Memory B cell (primary cell): ENCODE measurements around the gene DCTPP1.
"Not testable (repeated sequence)": the region's sequence is repeated elsewhere in the genome, so short reads cannot be mapped to it uniquely, and the experiment has no call there.

ENCODE experiments used
- ATAC-seq: fragments of 150-1000 bp; cut with Tn5 transposase; 2 replicates; pipeline ENCODE4 v1.10.0; 2021; ENCODE audit warnings: low read depth, mild to moderate bottlenecking, moderate library complexity
- DNase-seq, 2 donors: peaks; one replicate each; pipeline ENCODE4 v3.0.0; 2022; ENCODE audit warnings: low spot score in 2 of 2
- H3K27ac Mint-ChIP-seq: one replicate; pipeline ENCODE4 v1.8.0; 2022; ENCODE audit warnings: mild to moderate bottlenecking, moderate library complexity, mixed read lengths
- H3K27me3 Mint-ChIP-seq: one replicate; pipeline ENCODE4 v1.8.0; 2022; ENCODE audit warnings: mixed read lengths
- H3K36me3 Mint-ChIP-seq: one replicate; pipeline ENCODE4 v1.8.0; 2022; ENCODE audit warnings: mild to moderate bottlenecking, mixed read lengths
- H3K4me1 Mint-ChIP-seq: one replicate; pipeline ENCODE4 v1.8.0; 2022; ENCODE audit warnings: mixed read lengths
- H3K4me3 Mint-ChIP-seq: one replicate; pipeline ENCODE4 v1.8.0; 2022; ENCODE audit warnings: mild to moderate bottlenecking, moderate library complexity, mixed read lengths
- H3K9me3 Mint-ChIP-seq: one replicate; pipeline ENCODE4 v1.8.0; 2022; ENCODE audit warnings: mixed read lengths

Gene DCTPP1

DNA sequence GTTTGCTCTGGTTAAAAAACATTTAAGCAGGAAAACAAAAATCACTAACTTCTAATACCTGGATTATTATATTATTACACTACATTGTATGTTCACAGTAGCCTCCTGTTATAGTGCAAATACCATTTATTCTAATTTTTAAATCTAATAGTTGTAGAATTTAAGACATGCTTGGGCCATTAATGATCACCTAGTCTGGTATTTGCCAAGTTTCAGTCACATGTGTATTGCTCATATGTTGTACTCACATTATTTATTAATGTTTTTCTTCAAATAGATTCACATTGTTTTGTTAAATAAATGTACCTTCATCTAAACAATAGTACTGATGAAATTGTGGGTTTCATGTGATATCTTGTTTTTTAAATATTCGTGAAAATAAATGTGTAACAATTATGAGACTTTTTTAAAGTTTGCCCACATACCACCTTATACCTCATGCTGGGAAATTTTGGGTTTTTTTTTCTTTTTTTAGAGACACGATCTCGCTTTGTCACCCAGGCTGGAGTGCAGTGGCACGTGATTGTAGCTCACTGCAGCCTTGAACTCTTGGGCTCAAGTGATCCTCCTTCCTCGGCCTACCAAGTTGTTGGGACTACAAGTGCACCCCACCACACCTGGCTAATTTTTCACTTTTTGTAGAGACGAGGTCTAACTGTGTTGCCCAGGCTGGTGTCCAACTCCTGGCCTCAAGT is 16.6 kb downstream of the DCTPP1 start:
- DNase-seq = no peak
- H3K4me3 Mint-ChIP-seq = no peak overlapping the region
- H3K36me3 Mint-ChIP-seq = peaks cover 5% of the 10 kb centered on the region
- H3K9me3 Mint-ChIP-seq = no peaks in the 10 kb centered on the region
- H3K27ac Mint-ChIP-seq = peak overlapping the region; percentile 16
- ATAC-seq = no peak
- no peaks in the 10 kb centered on the region for H3K27me3 Mint-ChIP-seq
- H3K4me1 Mint-ChIP-seq = peaks cover 13% of the 10 kb centered on the region

DNA sequence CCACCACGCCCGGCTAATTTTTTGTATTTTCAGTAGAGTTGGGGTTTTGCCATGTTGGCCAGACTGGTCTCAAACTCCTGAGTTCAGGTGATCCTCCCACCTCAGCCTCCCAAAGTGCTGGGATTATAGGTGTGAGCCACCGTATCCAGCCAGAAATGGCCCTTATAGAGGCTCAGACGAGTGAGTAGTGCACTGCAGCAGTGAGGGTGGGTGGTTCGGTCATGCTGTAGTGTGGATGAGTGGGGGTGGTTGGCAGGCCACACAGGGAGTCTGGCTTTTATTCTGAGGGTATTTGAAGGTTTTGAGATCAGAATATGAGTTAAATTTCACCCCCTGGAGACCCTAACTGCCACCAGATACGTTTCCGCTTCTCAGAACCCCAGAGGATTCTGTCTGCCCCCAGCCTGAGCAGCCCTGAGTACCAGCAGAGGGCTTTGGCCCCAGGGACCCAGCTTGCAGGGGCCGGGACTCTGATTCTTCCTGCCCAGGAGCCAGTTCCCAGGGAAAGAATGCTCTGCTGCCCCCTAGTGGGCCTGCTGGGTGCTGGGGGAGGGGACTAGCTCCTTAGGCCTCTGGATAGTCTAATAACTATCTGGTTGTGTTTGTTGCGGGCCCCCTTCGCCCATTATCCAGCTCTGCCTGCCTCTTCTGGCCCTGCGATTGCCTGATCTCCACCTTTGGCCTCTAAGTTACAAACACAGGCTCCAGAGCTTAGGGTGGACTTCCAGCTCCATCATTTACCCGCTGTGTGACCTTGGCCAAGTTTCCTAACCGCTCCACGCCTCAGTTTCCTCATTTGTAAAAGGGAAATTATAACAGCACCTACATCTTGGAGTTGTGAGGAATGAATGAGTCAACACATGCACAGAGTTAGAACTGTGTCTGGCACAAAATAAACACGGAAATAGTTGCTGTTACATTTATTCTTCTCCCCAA is 20.4 kb downstream of the DCTPP1 start:
- Mint-ChIP-seq H3K9me3 (no peaks in the 10 kb centered on the region), H3K27me3 (no peaks in the 10 kb centered on the region), H3K27ac (no peak overlapping the region), H3K36me3 (peaks cover 5% of the 10 kb centered on the region), H3K4me1 (peaks cover 19% of the 10 kb centered on the region), H3K4me3 (peak overlapping the region; percentile 29)
- DNase-seq = peak; percentile 94 to 95
- ATAC-seq = peak; percentile 67

DNA sequence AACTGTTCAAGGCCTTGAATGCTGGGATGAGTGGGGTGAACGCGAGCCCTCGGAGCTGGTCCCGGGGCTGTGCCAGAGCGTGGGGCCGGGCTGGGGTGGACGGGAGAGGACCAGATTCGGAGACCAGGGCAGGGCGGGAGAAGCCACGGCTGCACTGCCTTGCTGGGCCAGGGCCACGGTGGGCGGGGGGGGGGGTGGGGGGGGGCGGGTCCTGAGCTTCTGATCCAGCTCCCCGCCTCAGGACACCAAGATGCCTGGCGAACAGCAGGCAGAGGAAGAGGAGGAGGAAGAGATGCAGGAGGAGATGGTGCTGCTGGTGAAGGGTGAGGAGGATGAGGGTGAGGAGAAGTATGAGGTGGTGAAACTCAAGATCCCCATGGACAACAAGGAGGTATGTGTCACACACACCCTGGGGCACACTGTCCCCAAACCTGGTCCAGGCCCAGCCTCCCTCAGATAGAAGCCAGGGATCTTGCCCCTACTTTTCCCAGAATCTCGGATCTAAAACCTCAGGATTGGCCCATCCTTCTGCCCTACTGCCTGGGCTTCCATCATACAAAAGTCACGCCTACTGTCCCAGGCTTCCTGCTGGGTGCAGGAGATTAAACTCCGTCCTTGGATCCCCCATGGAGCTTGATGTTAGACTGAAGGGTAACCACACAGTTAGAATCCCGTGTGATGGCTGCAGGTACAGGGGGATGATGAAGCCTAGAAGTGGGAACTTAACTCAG is 21.9 kb downstream of the DCTPP1 start:
- Mint-ChIP-seq H3K9me3 (no peaks in the 10 kb centered on the region), H3K27me3 (peaks cover 2% of the 10 kb centered on the region), H3K4me3 (peak overlapping the region; percentile 99), H3K27ac (no peak overlapping the region), H3K36me3 (peaks cover 5% of the 10 kb centered on the region), H3K4me1 (peaks cover 25% of the 10 kb centered on the region)
- DNase-seq (no peak), ATAC-seq (no peak)

DNA sequence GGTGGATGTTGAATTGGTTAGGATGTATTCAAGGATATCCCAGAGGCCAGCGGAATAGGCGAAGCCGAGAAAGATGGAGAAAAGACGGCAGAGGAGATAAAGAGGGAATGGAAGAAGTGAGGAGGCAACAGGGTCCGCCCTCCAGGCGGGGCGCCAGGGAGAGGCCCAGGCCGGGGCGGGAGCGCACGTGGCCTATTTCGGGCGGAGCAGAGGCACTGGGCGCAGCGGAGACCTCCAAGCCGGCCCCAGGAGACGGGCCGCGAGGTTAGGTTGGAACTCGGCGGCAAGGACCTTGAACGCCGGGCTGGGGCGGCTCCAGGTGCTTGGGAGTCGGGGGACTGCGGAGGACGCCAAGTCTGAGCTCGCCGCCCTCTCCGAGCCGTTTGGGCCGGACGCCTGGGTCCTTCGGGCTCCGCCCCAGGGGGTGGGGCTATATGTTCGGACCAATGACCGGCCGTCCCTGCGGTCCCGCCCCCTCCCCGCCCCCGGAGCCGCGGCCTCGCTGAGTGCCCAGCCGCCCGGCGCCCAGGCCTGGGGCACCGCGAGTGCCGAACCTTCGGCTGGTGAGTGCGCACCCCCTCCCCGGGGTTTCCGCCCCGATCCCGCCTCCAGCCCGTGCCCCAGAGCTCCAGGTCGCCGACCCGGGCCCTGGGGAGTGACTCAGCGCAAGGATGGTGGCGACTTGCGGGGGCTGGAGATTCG is 22.6 kb downstream of the DCTPP1 start, which contains the start of gene ZNF771:
Gene ZNF771 (plus strand): TSS at position 505 of the 702 bp plus-strand sequence. CDS start 448 bp downstream, outside the sequence.
- H3K27me3 Mint-ChIP-seq = peaks cover 2% of the 10 kb centered on the region
- H3K4me1 Mint-ChIP-seq = peaks cover 26% of the 10 kb centered on the region
- peak; percentile 80 to 85 for DNase-seq
- H3K36me3 Mint-ChIP-seq = peaks cover 4% of the 10 kb centered on the region
- H3K9me3 Mint-ChIP-seq = no peaks in the 10 kb centered on the region
- ATAC-seq = peak; percentile 84
- H3K27ac Mint-ChIP-seq = peak within 1 kb of the TSS; percentile 93
- peak within 1 kb of the TSS; percentile 99 for H3K4me3 Mint-ChIP-seq

DNA sequence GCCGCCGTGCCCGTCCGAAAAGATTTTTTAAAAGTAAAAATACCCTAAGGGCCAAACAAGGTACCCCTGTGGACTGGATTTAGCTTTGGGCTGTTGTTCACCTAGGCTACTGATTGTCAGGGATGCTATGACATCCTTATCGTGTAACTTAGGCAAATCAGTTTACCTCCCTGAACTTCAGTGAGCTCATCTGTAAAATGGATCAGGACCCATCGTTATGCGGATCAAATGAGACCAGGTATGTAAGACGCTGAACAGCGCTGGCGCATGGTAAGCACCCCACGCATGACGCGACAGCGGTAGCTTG is 23.1 kb downstream of the DCTPP1 start:
- ATAC-seq (peak; percentile 28), DNase-seq (no peak)
- H3K27ac Mint-ChIP-seq = peak overlapping the region; percentile 93
- H3K4me1 Mint-ChIP-seq = peaks cover 26% of the 10 kb centered on the region
- H3K4me3 Mint-ChIP-seq = peak overlapping the region; percentile 99
- no peaks in the 10 kb centered on the region for H3K9me3 Mint-ChIP-seq
- H3K27me3 Mint-ChIP-seq = peaks cover 3% of the 10 kb centered on the region
- H3K36me3 Mint-ChIP-seq = no peaks in the 10 kb centered on the region

GRCh38 chr16:30401768-30402425 is 27.9 kb downstream of the DCTPP1 start:
- no peak for DNase-seq
- no peak overlapping the region for H3K27ac Mint-ChIP-seq
- peaks cover 4% of the 10 kb centered on the region for H3K27me3 Mint-ChIP-seq
- H3K9me3 Mint-ChIP-seq = no peaks in the 10 kb centered on the region
- ATAC-seq = no peak
- peak overlapping the region; percentile 87 for H3K4me3 Mint-ChIP-seq
- H3K4me1 Mint-ChIP-seq = peaks cover 17% of the 10 kb centered on the region
- H3K36me3 Mint-ChIP-seq = peaks cover 3% of the 10 kb centered on the region

DNA sequence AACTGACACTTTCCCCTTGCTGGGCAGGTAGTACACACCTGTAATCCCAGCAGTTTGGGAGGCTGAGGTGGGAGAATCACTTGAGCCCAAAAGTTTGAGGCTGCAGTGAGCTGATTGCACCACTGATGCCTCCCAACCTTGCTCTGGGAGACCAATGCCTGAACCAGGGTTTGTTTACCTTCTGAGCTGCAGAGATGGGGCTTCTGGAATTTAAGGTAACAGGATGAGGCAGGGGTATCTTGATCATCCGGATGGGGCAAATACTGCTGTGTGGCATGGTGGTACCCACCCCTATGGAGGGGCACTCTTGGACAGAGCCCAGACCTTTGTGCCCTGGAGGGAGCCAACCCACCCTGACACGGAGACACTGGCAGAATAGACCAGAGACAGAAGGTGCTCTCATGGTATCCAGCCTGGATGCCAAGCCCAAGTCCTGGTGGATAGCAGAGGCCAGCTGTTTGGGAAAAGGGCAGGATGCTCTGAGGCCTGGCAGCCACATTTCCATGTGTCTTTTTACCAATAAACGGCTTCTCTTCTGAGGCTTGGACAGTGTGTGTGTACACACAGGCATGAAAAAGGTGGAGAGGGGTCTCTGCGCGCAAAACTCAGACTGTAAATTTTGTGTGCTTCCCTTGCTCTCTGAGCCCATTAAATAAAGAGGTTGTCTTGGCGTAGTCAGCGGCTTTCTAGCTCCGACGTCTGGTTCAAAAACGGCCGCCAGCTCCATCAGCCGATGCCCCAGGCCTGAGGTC is 30.2 kb downstream of the DCTPP1 start:
- H3K4me3 Mint-ChIP-seq = peak overlapping the region; percentile 87
- peaks cover 3% of the 10 kb centered on the region for H3K36me3 Mint-ChIP-seq
- H3K4me1 Mint-ChIP-seq = peaks cover 23% of the 10 kb centered on the region
- H3K9me3 Mint-ChIP-seq = no peaks in the 10 kb centered on the region
- no peak for ATAC-seq
- H3K27me3 Mint-ChIP-seq = peaks cover 4% of the 10 kb centered on the region
- H3K27ac Mint-ChIP-seq = peak overlapping the region; percentile 35
- DNase-seq = no peak

GRCh38 chr16:30398661-30399434 is 31.0 kb downstream of the DCTPP1 start:
- no peaks in the 10 kb centered on the region for H3K9me3 Mint-ChIP-seq
- no peak overlapping the region for H3K27ac Mint-ChIP-seq
- peaks cover 3% of the 10 kb centered on the region for H3K36me3 Mint-ChIP-seq
- ATAC-seq (no peak), DNase-seq (no peak)
- peaks cover 4% of the 10 kb centered on the region for H3K27me3 Mint-ChIP-seq
- peaks cover 24% of the 10 kb centered on the region for H3K4me1 Mint-ChIP-seq
- peak overlapping the region; percentile 24 for H3K4me3 Mint-ChIP-seq

- no peak overlapping the region for H3K4me3 Mint-ChIP-seq
- no peak for ATAC-seq
Observed at GRCh38 chr16:30397776-30398660, 31.8 kb downstream of the DCTPP1 start.

GRCh38 chr16:30397056-30397455 is 32.8 kb downstream of the DCTPP1 start:
- peak overlapping the region; percentile 43 for H3K4me3 Mint-ChIP-seq

More at GRCh38 chr16:30397776-30398660, 31.8 kb downstream of the DCTPP1 start:
- peaks cover 2% of the 10 kb centered on the region for H3K27me3 Mint-ChIP-seq
- DNase-seq = no peak
- no peak overlapping the region for H3K27ac Mint-ChIP-seq
- peaks cover 3% of the 10 kb centered on the region for H3K36me3 Mint-ChIP-seq
- peaks cover 21% of the 10 kb centered on the region for H3K4me1 Mint-ChIP-seq
- H3K9me3 Mint-ChIP-seq = no peaks in the 10 kb centered on the region

GRCh38 chr16:30396627-30397026 is 33.2 kb downstream of the DCTPP1 start:
- Mint-ChIP-seq H3K4me1 (peaks cover 18% of the 10 kb centered on the region), H3K27ac (peak overlapping the region; percentile 58), H3K4me3 (peak overlapping the region; percentile 43)
- DNase-seq, ATAC-seq, H3K36me3 Mint-ChIP-seq, H3K27me3 Mint-ChIP-seq, H3K9me3 Mint-ChIP-seq: not testable (repeated sequence)

More at GRCh38 chr16:30397056-30397455, 32.8 kb downstream of the DCTPP1 start:
- ATAC-seq (no peak), DNase-seq (no peak)
- Mint-ChIP-seq H3K4me1 (peaks cover 20% of the 10 kb centered on the region), H3K27ac (no peak overlapping the region), H3K27me3 (peaks cover 2% of the 10 kb centered on the region), H3K9me3 (no peaks in the 10 kb centered on the region), H3K36me3 (peaks cover 3% of the 10 kb centered on the region)
